H9 (cell line): ENCODE measurements around the gene CHRDL1. TPM values are rescaled to one million over a fixed set of nuclear protein-coding genes. Genes with fewer than 3 reads are reported as not detected.

Experiments used
- DNase-seq: peaks from one replicate; pipeline ENCODE4 v3.0.0-alpha.2; 2017
- H2AFZ ChIP-seq: one replicate; pipeline ENCODE4 v1.6.1; 2013; ENCODE audit warnings: mild to moderate bottlenecking, low read length, control low read depth, moderate library complexity
- H2AK5ac ChIP-seq: 2 replicates; pipeline ENCODE4 v1.6.1; 2013; ENCODE audit warnings: low read length, control low read depth, mixed read lengths; ENCODE audit not compliant: insufficient read length
- H2BK120ac ChIP-seq: one replicate; pipeline ENCODE4 v1.6.1; 2013; ENCODE audit warnings: low read depth, mild to moderate bottlenecking, low read length, control low read depth, inconsistent platforms; ENCODE audit not compliant: poor library complexity, severe bottlenecking
- H2BK12ac ChIP-seq: 2 replicates; pipeline ENCODE4 v1.6.1; 2013; ENCODE audit warnings: low read length, control low read depth, mixed read lengths, low read depth; ENCODE audit not compliant: insufficient read length
- H2BK15ac ChIP-seq: 2 replicates; pipeline ENCODE4 v1.6.1; 2013; ENCODE audit warnings: low read depth, low read length, control low read depth
- H2BK20ac ChIP-seq: one replicate; pipeline ENCODE4 v1.6.1; 2013; ENCODE audit warnings: low read depth, mild to moderate bottlenecking, low read length, control low read depth, inconsistent platforms; ENCODE audit not compliant: poor library complexity, severe bottlenecking
- H2BK5ac ChIP-seq: 2 replicates; pipeline ENCODE4 v1.6.1; 2013; ENCODE audit warnings: low read length, control low read depth, mixed read lengths; ENCODE audit not compliant: insufficient read length
- H3K14ac ChIP-seq: 2 replicates; pipeline ENCODE4 v1.6.1; 2013; ENCODE audit warnings: low read length, control low read depth; ENCODE audit not compliant: insufficient read depth
- H3K18ac ChIP-seq: 2 replicates; pipeline ENCODE4 v1.6.1; 2013; ENCODE audit warnings: low read depth, mild to moderate bottlenecking, mixed read lengths, low read length, control low read depth; ENCODE audit not compliant: insufficient read length
- H3K23ac ChIP-seq: 2 replicates; pipeline ENCODE4 v1.6.1; 2013; ENCODE audit warnings: low read length, control low read depth, mixed read lengths, low read depth; ENCODE audit not compliant: insufficient read length
- H3K23me2 ChIP-seq: 2 replicates; pipeline ENCODE4 v1.6.1; 2013; ENCODE audit warnings: low read depth, mild to moderate bottlenecking, mixed read lengths, low read length, control low read depth; ENCODE audit not compliant: insufficient read length, poor library complexity, severe bottlenecking
- H3K27ac ChIP-seq: 2 replicates; pipeline ENCODE4 v1.5.1; 2013; ENCODE audit warnings: low read length, control low read depth, mixed read lengths, low read depth; ENCODE audit not compliant: insufficient read length
- H3K27me3 ChIP-seq: 2 replicates; pipeline ENCODE4 v1.6.1; 2013; ENCODE audit warnings: low read length, control low read depth, inconsistent platforms; ENCODE audit not compliant: insufficient read depth
- H3K4ac ChIP-seq: 2 replicates; pipeline ENCODE4 v1.6.1; 2013; ENCODE audit warnings: low read depth, mild to moderate bottlenecking, control low read depth, inconsistent platforms, low read length, moderate library complexity
- H3K4me1 ChIP-seq: 2 replicates; pipeline ENCODE4 v1.6.1; 2013; ENCODE audit warnings: low read length, control low read depth, inconsistent platforms; ENCODE audit not compliant: insufficient read depth
- H3K4me2 ChIP-seq: 2 replicates; pipeline ENCODE4 v1.6.1; 2013; ENCODE audit warnings: low read length, control low read depth, mixed read lengths; ENCODE audit not compliant: insufficient read length, insufficient read depth
- H3K56ac ChIP-seq: 2 replicates; pipeline ENCODE4 v1.6.1; 2013; ENCODE audit warnings: low read depth, mild to moderate bottlenecking, mixed read lengths, low read length, control low read depth; ENCODE audit not compliant: insufficient read length
- H3K79me1 ChIP-seq: 2 replicates; pipeline ENCODE4 v1.6.1; 2013; ENCODE audit warnings: low read depth, mild to moderate bottlenecking, moderate library complexity, low read length, control low read depth, inconsistent platforms; ENCODE audit not compliant: insufficient read depth, poor library complexity, severe bottlenecking
- H3K79me2 ChIP-seq: 2 replicates; pipeline ENCODE4 v1.6.1; 2013; ENCODE audit warnings: low read length, control low read depth, inconsistent platforms; ENCODE audit not compliant: insufficient read depth
- H3K9ac ChIP-seq: 2 replicates; pipeline ENCODE4 v1.6.1; 2013; ENCODE audit warnings: low read length, control low read depth, mixed read lengths; ENCODE audit not compliant: insufficient read length; ENCODE audit errors: extremely low read depth
- H3K9me3 ChIP-seq: one replicate; pipeline ENCODE4 v1.6.1; 2013; ENCODE audit warnings: low read depth, low read length, inconsistent platforms; ENCODE audit not compliant: control insufficient read depth
- H3T11ph ChIP-seq: one replicate; pipeline ENCODE4 v1.6.1; 2013; ENCODE audit warnings: mild to moderate bottlenecking, low read length, control low read depth, inconsistent platforms
- H4K20me1 ChIP-seq: one replicate; pipeline ENCODE4 v1.6.1; 2013; ENCODE audit not compliant: control insufficient read depth, insufficient read length, insufficient read depth
- H4K5ac ChIP-seq: 2 replicates; pipeline ENCODE4 v1.6.1; 2013; ENCODE audit warnings: low read depth, mild to moderate bottlenecking, mixed read lengths, low read length, control low read depth; ENCODE audit not compliant: insufficient read length
- H4K8ac ChIP-seq: replicated peaks from 2 replicates; pipeline ENCODE4 v1.6.1; 2013; ENCODE audit warnings: low read length, control low read depth, mixed read lengths, low read depth; ENCODE audit not compliant: insufficient read length
- H4K91ac ChIP-seq: 2 replicates; pipeline ENCODE4 v1.6.1; 2013; ENCODE audit warnings: low read depth, mild to moderate bottlenecking, moderate library complexity, mixed read lengths, low read length, control low read depth; ENCODE audit not compliant: insufficient read length
- H3K27ac Mint-ChIP-seq, 3 experiments: 2 replicates in 2 of 3; 3 replicates in 1 of 3; pipeline ENCODE4 v1.8.0; 2020 to 2021; ENCODE audit warnings: mixed read lengths in 3 of 3, mild to moderate bottlenecking in 1 of 3, moderate library complexity in 1 of 3
- H3K27me3 Mint-ChIP-seq: 2 replicates; pipeline ENCODE4 v1.8.0; 2021; ENCODE audit warnings: low read depth, mild to moderate bottlenecking, moderate library complexity, mixed read lengths
- H3K36me3 Mint-ChIP-seq, 3 experiments: 2 replicates in 2 of 3; 3 replicates in 1 of 3; pipeline ENCODE4 v1.8.0; 2020 to 2021; ENCODE audit warnings: low read depth in 3 of 3, mixed read lengths in 3 of 3; ENCODE audit not compliant: insufficient read depth in 1 of 3
- H3K4me1 Mint-ChIP-seq, 2 experiments: 2 replicates each; pipeline ENCODE4 v1.8.0; 2020; ENCODE audit warnings: mixed read lengths in 2 of 2
- H3K4me3 Mint-ChIP-seq, 2 experiments: 2 replicates in 1 of 2; 3 replicates in 1 of 2; pipeline ENCODE4 v1.8.0; 2020 to 2021; ENCODE audit warnings: mild to moderate bottlenecking in 2 of 2, mixed read lengths in 2 of 2, moderate library complexity in 1 of 2
- H3K9me3 Mint-ChIP-seq, 2 experiments: 2 replicates in 1 of 2; 3 replicates in 1 of 2; pipeline ENCODE4 v1.8.0; 2020; ENCODE audit warnings: mild to moderate bottlenecking in 2 of 2, mixed read lengths in 2 of 2, moderate library complexity in 1 of 2
- WGBS: extraction: QIAGEN DNeasy Blood & Tissue Kit; methylation state at CpG from one replicate; pipeline ENCODE4 v1.1.7; 2013; ENCODE audit warnings: missing lambda C conversion rate, low lambda C conversion rate, mixed read lengths; ENCODE audit not compliant: insufficient read length; ENCODE audit errors: extremely low coverage; 5-methylcytosine and 5-hydroxymethylcytosine counted together
- total RNA-seq: library from RNA; stranded (reverse); gene quantifications from 2 replicates; pipeline ENCODE4 v1.2.1, GENCODE V29; 2021
- TF ChIP-seq, protein P1 (sequence below): fragments of 200-600 bp; sonication (generic); conservative IDR thresholded peaks from 3 replicates; pipeline ENCODE4 v1.8.0; 2021; ENCODE audit warnings: antibody characterized with exemption, mild to moderate bottlenecking

The CHRDL1 gene
- total RNA-seq, 1 experiment from 2014 or later: 11.8 TPM

DNA sequence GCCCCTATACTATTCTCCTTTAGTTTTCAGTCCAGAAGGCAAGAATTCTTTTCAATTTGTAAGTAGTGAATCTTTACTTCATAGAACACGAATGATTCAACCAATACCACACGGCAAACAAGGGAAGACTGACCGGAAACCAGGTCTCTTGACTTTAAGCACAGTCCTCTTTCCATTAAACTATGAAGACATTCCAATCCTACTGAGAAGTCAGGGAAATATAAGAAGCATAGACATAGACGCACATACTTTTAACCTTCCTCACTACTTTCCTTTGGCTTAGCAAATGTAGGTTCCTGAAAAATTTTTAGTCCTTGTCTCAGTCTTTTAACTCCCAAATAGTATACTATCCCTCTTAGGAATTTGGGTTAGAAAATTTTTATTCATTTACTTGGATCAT is 9.1 kb downstream of the CHRDL1 start:
- Histone ChIP-seq H3K4me1 (no peaks in the 10 kb centered on the region; the same call in 1 of the 2 replicates), H3K9me3 (no peaks in the 10 kb centered on the region), H2AFZ (no peak overlapping the region), H3K4me2 (no peak overlapping the region), H3K79me1 (no peaks in the 10 kb centered on the region), H2BK20ac (no peak overlapping the region), H2BK15ac (no peak overlapping the region), H3K27ac (no peak overlapping the region), H2BK120ac (no peak overlapping the region), H2BK12ac (no peak overlapping the region), H4K20me1 (no peaks in the 10 kb centered on the region), H3K27me3 (no peaks in the 10 kb centered on the region), H3K23me2 (no peaks in the 10 kb centered on the region), H3K14ac (no peak overlapping the region), H2AK5ac (no peak overlapping the region), H3T11ph (no peak overlapping the region), H4K8ac (no peak overlapping the region), H4K5ac (no peak overlapping the region), H4K91ac (no peak overlapping the region), H3K79me2 (no peaks in the 10 kb centered on the region), H3K56ac (no peak overlapping the region), H3K23ac (no peak overlapping the region), H3K9ac (no peak overlapping the region), H2BK5ac (no peak overlapping the region), H3K4ac (no peak overlapping the region), H3K18ac (no peak overlapping the region)
- no peak overlapping the region; a peak in 1 of 7 replicates for H3K27ac Mint-ChIP-seq
- TF ChIP-seq, protein P1, sequence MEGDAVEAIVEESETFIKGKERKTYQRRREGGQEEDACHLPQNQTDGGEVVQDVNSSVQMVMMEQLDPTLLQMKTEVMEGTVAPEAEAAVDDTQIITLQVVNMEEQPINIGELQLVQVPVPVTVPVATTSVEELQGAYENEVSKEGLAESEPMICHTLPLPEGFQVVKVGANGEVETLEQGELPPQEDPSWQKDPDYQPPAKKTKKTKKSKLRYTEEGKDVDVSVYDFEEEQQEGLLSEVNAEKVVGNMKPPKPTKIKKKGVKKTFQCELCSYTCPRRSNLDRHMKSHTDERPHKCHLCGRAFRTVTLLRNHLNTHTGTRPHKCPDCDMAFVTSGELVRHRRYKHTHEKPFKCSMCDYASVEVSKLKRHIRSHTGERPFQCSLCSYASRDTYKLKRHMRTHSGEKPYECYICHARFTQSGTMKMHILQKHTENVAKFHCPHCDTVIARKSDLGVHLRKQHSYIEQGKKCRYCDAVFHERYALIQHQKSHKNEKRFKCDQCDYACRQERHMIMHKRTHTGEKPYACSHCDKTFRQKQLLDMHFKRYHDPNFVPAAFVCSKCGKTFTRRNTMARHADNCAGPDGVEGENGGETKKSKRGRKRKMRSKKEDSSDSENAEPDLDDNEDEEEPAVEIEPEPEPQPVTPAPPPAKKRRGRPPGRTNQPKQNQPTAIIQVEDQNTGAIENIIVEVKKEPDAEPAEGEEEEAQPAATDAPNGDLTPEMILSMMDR: no peak
- WGBS: no CpG with 5 or more reads among the region's 4 CpGs
- no peaks in the 10 kb centered on the region for H3K9me3 Mint-ChIP-seq
- no peaks in the 10 kb centered on the region for H3K27me3 Mint-ChIP-seq
- no peaks in the 10 kb centered on the region for H3K4me1 Mint-ChIP-seq
- H3K36me3 Mint-ChIP-seq: no peaks in the 10 kb centered on the region
- no peak overlapping the region for H3K4me3 Mint-ChIP-seq
- DNase-seq: no peak
